ENCODE measurements around the gene KARS1. TPM values are rescaled to one million over a fixed set of nuclear protein-coding genes. Genes with fewer than 3 reads are reported as not detected.

KARS1 gene
- total RNA-seq, 3 donors from 2014 or later: 94.3 to 108 (median 103) TPM

- ATAC-seq (no peak), DNase-seq (no peak)
- Histone ChIP-seq H3K4me1 (ENCODE audit: low read depth) (no peaks in the 10 kb centered on the region), H3K9me3 (no peaks in the 10 kb centered on the region), H3K4me3 (no peak overlapping the region), H3K36me3 (ENCODE audit: low read depth) (peaks cover 3% of the 10 kb centered on the region)
- TF ChIP-seq, protein P1, sequence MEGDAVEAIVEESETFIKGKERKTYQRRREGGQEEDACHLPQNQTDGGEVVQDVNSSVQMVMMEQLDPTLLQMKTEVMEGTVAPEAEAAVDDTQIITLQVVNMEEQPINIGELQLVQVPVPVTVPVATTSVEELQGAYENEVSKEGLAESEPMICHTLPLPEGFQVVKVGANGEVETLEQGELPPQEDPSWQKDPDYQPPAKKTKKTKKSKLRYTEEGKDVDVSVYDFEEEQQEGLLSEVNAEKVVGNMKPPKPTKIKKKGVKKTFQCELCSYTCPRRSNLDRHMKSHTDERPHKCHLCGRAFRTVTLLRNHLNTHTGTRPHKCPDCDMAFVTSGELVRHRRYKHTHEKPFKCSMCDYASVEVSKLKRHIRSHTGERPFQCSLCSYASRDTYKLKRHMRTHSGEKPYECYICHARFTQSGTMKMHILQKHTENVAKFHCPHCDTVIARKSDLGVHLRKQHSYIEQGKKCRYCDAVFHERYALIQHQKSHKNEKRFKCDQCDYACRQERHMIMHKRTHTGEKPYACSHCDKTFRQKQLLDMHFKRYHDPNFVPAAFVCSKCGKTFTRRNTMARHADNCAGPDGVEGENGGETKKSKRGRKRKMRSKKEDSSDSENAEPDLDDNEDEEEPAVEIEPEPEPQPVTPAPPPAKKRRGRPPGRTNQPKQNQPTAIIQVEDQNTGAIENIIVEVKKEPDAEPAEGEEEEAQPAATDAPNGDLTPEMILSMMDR (IDR thresholded peaks at IDR 0.05): no peak
- intact Hi-C loops (cut with DNase I, micrococcal nuclease): no loop called here
Observed at GRCh38 chr16:75635036-75635435, 12.4 kb downstream of the KARS1 start.

- H3K4me1 ChIP-seq (ENCODE audit: low read depth): no peaks in the 10 kb centered on the region
- intact Hi-C loops (cut with DNase I, micrococcal nuclease): no loop called here
- peaks cover 10% of the 10 kb centered on the region for H3K36me3 ChIP-seq (ENCODE audit: low read depth)
- DNase-seq: no peak
- no peak overlapping the region for H3K4me3 ChIP-seq
- TF ChIP-seq, protein P1 (IDR thresholded peaks at IDR 0.05): no peak
- no peaks in the 10 kb centered on the region for H3K9me3 ChIP-seq
- ATAC-seq: no peak
Observed at GRCh38 chr16:75632857-75633256, 14.6 kb downstream of the KARS1 start.

GRCh38 chr16:75630052-75630451 is 17.4 kb downstream of the KARS1 start:
- no peaks in the 10 kb centered on the region for H3K4me1 ChIP-seq (ENCODE audit: low read depth)
- peaks cover 10% of the 10 kb centered on the region for H3K36me3 ChIP-seq (ENCODE audit: low read depth)
- H3K9me3 ChIP-seq: no peaks in the 10 kb centered on the region
- intact Hi-C loops (cut with DNase I, micrococcal nuclease): no loop called here
- no peak for DNase-seq
- no peak overlapping the region for H3K4me3 ChIP-seq
- TF ChIP-seq, protein P1 (IDR thresholded peaks at IDR 0.05): no peak
- no peak for ATAC-seq

DNA sequence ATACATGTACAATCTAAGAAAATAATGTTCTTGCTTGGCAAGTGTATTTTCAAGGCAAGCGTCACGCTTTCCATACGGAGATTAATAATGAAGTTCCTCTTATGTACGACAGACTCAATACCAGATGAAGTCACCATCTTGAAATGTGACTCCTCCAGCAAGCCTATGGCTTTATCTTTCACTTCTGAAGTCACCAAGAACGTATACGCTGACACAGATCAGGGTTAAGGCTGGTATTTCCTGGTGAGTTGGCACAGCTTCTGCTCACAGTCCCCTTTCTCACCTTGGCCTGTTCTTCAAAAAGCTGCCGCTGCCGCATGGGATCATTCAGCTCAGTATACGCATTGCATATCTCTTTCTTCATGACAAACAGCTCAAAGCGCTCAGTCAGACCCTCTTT is 18.3 kb downstream of the KARS1 start:
- Histone ChIP-seq H3K4me1 (ENCODE audit: low read depth) (no peaks in the 10 kb centered on the region), H3K36me3 (ENCODE audit: low read depth) (peaks cover 10% of the 10 kb centered on the region), H3K4me3 (no peak overlapping the region), H3K9me3 (no peaks in the 10 kb centered on the region)
- intact Hi-C loops (cut with DNase I, micrococcal nuclease): loop anchor here in 1 of 2 donors (10.0 kb wide), 1 partner anchor 136 kb away; no protein-coding TSS in a partner anchor
- TF ChIP-seq, protein P1 (IDR thresholded peaks at IDR 0.05): no peak
- DNase-seq (no peak), ATAC-seq (no peak)

- TF ChIP-seq, protein P1 (IDR thresholded peaks at IDR 0.05): no peak
- no peak for ATAC-seq
Observed at GRCh38 chr16:75628351-75628750, 19.1 kb downstream of the KARS1 start.

DNA sequence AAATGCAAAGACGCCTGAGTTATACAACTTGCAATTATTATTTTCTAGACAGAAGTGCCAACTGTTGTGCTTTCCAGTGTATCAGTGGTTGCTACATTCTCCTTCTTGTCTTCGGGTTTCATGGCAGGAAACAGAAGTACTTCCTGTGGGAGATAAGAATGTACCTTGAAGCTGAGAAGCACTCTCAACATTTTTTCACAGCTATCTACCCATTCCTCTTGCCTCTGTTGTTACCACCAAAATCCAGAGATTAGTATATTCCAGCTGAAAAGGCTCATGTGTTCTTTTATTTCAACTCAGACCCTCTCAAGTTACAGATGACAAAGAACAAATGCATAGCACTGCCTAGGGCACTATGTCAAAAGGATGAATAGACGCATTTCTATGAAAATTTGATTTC is 19.6 kb downstream of the KARS1 start:
- H3K9me3 ChIP-seq: no peaks in the 10 kb centered on the region
- H3K4me3 ChIP-seq: no peak overlapping the region
- peaks cover 10% of the 10 kb centered on the region for H3K36me3 ChIP-seq (ENCODE audit: low read depth)
- DNase-seq (no peak), ATAC-seq (no peak)
- TF ChIP-seq, protein P1 (IDR thresholded peaks at IDR 0.05): no peak
- intact Hi-C loops (cut with DNase I, micrococcal nuclease): loop anchor here in 1 of 2 donors (10.0 kb wide), 1 partner anchor 137 kb away; no protein-coding TSS in a partner anchor
- H3K4me1 ChIP-seq (ENCODE audit: low read depth): peaks cover 5% of the 10 kb centered on the region

More at GRCh38 chr16:75628351-75628750, 19.1 kb downstream of the KARS1 start:
- H3K9me3 ChIP-seq: no peaks in the 10 kb centered on the region
- peaks cover 4% of the 10 kb centered on the region for H3K4me1 ChIP-seq (ENCODE audit: low read depth)
- no peak overlapping the region for H3K4me3 ChIP-seq
- DNase-seq: no peak
- H3K36me3 ChIP-seq (ENCODE audit: low read depth): peaks cover 10% of the 10 kb centered on the region
- intact Hi-C loops (cut with DNase I, micrococcal nuclease): loop anchor here in 1 of 2 donors (10.0 kb wide), 1 partner anchor 136 kb away; no protein-coding TSS in a partner anchor
